ENCODE data around the gene NHEJ1.

NHEJ1 gene

GRCh38 chr2:219056176-219056895 lies 104.3 kb downstream of the NHEJ1 start:
- no peak for DNase-seq (ENCODE audit: low read depth)
- no peak overlapping the region for H3K4me3 ChIP-seq (ENCODE audit: control insufficient read depth, low read depth, low read length)
- no peak for TF ChIP-seq CTCF (IDR thresholded peaks at IDR 0.05; ENCODE audit: control insufficient read depth, insufficient read depth, low read depth, low read length, missing control alignments)

GRCh38 chr2:219054956-219055903 lies 105.4 kb downstream of the NHEJ1 start:
- no peak for TF ChIP-seq CTCF (IDR thresholded peaks at IDR 0.05; ENCODE audit: control insufficient read depth, insufficient read depth, low read depth, low read length, missing control alignments)
- DNase-seq (ENCODE audit: low read depth): no peak
- H3K4me3 ChIP-seq (ENCODE audit: control insufficient read depth, low read depth, low read length): no peak overlapping the region

- no peak for TF ChIP-seq CTCF (IDR thresholded peaks at IDR 0.05; ENCODE audit: control insufficient read depth, insufficient read depth, low read depth, low read length, missing control alignments)
- H3K4me3 ChIP-seq (ENCODE audit: control insufficient read depth, low read depth, low read length): no peak overlapping the region
- DNase-seq (ENCODE audit: low read depth): no peak
Observed at GRCh38 chr2:219049282-219049681, 111.3 kb downstream of the NHEJ1 start.

GRCh38 chr2:219045937-219046550 lies 114.6 kb downstream of the NHEJ1 start:
- no peak for DNase-seq (ENCODE audit: low read depth)
- no peak for TF ChIP-seq CTCF (IDR thresholded peaks at IDR 0.05; ENCODE audit: control insufficient read depth, insufficient read depth, low read depth, low read length, missing control alignments)
- H3K4me3 ChIP-seq (ENCODE audit: control insufficient read depth, low read depth, low read length): no peak overlapping the region

GRCh38 chr2:219042750-219043149 lies 117.9 kb downstream of the NHEJ1 start:
- no peak for TF ChIP-seq CTCF (IDR thresholded peaks at IDR 0.05; ENCODE audit: control insufficient read depth, insufficient read depth, low read depth, low read length, missing control alignments)
- no peak for DNase-seq (ENCODE audit: low read depth)
- no peak overlapping the region for H3K4me3 ChIP-seq (ENCODE audit: control insufficient read depth, low read depth, low read length)

GRCh38 chr2:219042157-219042556 lies 118.5 kb downstream of the NHEJ1 start:
- no peak overlapping the region for H3K4me3 ChIP-seq (ENCODE audit: control insufficient read depth, low read depth, low read length)
- DNase-seq (ENCODE audit: low read depth): no peak
- TF ChIP-seq CTCF (IDR thresholded peaks at IDR 0.05; ENCODE audit: control insufficient read depth, insufficient read depth, low read depth, low read length, missing control alignments): no peak
